DND-41 (cell line): ENCODE results near the gene MDH1B.

Source experiments
- EZH2 ChIP-seq: IDR thresholded peaks from 3 replicates; pipeline ENCODE4 v1.6.1; 2012; ENCODE audit warnings: borderline replicate concordance, low read depth, mild to moderate bottlenecking, moderate library complexity, low read length, inconsistent platforms; ENCODE audit not compliant: severe bottlenecking
- TF ChIP-seq, protein P1 (sequence below): IDR thresholded peaks from 2 replicates; pipeline ENCODE4 v1.5.1; 2012; ENCODE audit warnings: borderline replicate concordance, low read length, moderate library complexity, mild to moderate bottlenecking; ENCODE audit not compliant: poor library complexity, severe bottlenecking; ENCODE audit errors: extremely low read depth

DNA sequence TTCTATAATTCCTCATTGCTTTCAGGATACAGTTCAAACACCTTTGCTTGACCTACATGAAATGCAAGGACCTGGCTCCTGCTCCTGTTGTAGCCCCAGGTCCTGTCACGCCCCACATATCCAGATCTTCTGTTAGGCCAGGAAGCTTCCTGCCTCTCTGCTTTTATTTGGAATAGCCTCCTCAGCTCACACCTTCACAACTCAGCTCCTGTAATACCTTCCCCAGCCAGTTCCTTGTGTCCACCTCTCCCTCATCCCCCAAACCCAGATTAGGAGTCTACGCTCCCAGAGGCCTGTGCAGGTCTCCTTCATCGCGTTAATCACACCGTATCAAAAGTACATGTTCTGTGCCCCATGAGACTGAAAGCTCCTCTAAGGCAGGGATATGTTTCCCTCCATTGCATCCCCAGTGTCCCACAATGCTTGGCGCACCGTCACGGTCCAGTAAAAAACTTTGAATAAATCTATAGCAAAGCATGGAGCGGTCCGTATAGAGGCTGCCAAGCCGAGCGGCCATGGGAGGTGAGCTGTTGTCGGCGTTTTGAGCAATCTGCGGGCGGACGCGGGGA is 371 bp downstream of the MDH1B start:
- TF ChIP-seq, protein P1, sequence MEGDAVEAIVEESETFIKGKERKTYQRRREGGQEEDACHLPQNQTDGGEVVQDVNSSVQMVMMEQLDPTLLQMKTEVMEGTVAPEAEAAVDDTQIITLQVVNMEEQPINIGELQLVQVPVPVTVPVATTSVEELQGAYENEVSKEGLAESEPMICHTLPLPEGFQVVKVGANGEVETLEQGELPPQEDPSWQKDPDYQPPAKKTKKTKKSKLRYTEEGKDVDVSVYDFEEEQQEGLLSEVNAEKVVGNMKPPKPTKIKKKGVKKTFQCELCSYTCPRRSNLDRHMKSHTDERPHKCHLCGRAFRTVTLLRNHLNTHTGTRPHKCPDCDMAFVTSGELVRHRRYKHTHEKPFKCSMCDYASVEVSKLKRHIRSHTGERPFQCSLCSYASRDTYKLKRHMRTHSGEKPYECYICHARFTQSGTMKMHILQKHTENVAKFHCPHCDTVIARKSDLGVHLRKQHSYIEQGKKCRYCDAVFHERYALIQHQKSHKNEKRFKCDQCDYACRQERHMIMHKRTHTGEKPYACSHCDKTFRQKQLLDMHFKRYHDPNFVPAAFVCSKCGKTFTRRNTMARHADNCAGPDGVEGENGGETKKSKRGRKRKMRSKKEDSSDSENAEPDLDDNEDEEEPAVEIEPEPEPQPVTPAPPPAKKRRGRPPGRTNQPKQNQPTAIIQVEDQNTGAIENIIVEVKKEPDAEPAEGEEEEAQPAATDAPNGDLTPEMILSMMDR: no peak
- no peak for TF ChIP-seq EZH2
